ENCODE measurements around the gene LCAT.

- TF ChIP-seq, protein P1, sequence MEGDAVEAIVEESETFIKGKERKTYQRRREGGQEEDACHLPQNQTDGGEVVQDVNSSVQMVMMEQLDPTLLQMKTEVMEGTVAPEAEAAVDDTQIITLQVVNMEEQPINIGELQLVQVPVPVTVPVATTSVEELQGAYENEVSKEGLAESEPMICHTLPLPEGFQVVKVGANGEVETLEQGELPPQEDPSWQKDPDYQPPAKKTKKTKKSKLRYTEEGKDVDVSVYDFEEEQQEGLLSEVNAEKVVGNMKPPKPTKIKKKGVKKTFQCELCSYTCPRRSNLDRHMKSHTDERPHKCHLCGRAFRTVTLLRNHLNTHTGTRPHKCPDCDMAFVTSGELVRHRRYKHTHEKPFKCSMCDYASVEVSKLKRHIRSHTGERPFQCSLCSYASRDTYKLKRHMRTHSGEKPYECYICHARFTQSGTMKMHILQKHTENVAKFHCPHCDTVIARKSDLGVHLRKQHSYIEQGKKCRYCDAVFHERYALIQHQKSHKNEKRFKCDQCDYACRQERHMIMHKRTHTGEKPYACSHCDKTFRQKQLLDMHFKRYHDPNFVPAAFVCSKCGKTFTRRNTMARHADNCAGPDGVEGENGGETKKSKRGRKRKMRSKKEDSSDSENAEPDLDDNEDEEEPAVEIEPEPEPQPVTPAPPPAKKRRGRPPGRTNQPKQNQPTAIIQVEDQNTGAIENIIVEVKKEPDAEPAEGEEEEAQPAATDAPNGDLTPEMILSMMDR (IDR thresholded peaks at IDR 0.05), result no peak
- TF ChIP-seq ZFX (IDR thresholded peaks at IDR 0.05; ENCODE audit: borderline replicate concordance), result no peak
Measured at GRCh38 chr16:67962135-67962534, 18.2 kb upstream of the LCAT start.
